Inflammatory macrophage treated with lipopolysaccharide for 1 hour (primary cell): ENCODE results near the gene RNU5B-1.
"Not testable (repeated sequence)": the region's sequence is repeated elsewhere in the genome, so short reads cannot be mapped to it uniquely, and the experiment has no call there.

Experiments used
- DNase-seq, 2 donors: peaks; one replicate each; pipeline ENCODE4 v3.0.0-alpha.2; 2020 to 2022

Gene RNU5B-1

GRCh38 chr15:65346856-65347598 is 42.5 kb downstream of the RNU5B-1 start:
- no peak for DNase-seq

- not testable (repeated sequence) for DNase-seq
Measured at GRCh38 chr15:65347756-65348155, 43.3 kb downstream of the RNU5B-1 start.

GRCh38 chr15:65349338-65349737 is 44.9 kb downstream of the RNU5B-1 start:
- DNase-seq = no peak

- DNase-seq = not testable (repeated sequence)
Measured at GRCh38 chr15:65351972-65352371, 47.5 kb downstream of the RNU5B-1 start.
